GM12878 (cell line): ENCODE measurements around the gene RAD18. TPM values are rescaled to one million over a fixed set of nuclear protein-coding genes. Genes with fewer than 3 reads are reported as not detected.
A peak's percentile ranks its signal among the peaks of the same experiment; 100 is the strongest.

Experiments used
- ATAC-seq: fragments of 200-7000 bp; cut with Tn5 transposase; 3 replicates; pipeline ENCODE4 v1.9.1; 2020; ENCODE audit warnings: mild to moderate bottlenecking, moderate library complexity
- BruUV-seq: library from RNA; stranded (reverse); fragments of 400-500 nt; replicated peaks from 2 replicates; lab custom pipeline; 2021; lab: Mats Ljungman, UMichigan
- CTCF ChIA-PET: fragments of 300-600 bp; sonication (Branson Sonifier 250); formaldehyde crosslinking; extraction: SDS; loops from one replicate; lab custom pipeline; 2021; ENCODE audit warnings: inconsistent platforms; lab: Yijun Ruan, JAX
- POLR2A ChIA-PET: fragments of 350-600 bp; formaldehyde crosslinking; extraction: SDS; loops from one replicate; lab custom pipeline; 2021; ENCODE audit warnings: inconsistent platforms; lab: Charles Lee
- RAD21 ChIA-PET: fragments of 300-600 bp; sonication (Branson Sonifier 250); formaldehyde crosslinking; loops from one replicate; lab custom pipeline; 2023; ENCODE audit warnings: antibody characterized with exemption; ENCODE audit not compliant: unreplicated experiment; lab: Charles Lee
- SMC1A ChIA-PET: fragments of 300-600 bp; sonication (Branson Sonifier 250); formaldehyde crosslinking; loops from one replicate; lab custom pipeline; 2023; ENCODE audit not compliant: unreplicated experiment, uncharacterized antibody; lab: Charles Lee
- DNase-seq: peaks from one replicate; pipeline ENCODE4 v3.0.0-alpha.2; 2011; ENCODE audit warnings: low read depth, low spot score
- FAIRE-seq: peaks from 3 replicates; lab custom pipeline; 2011; peaks lifted over from hg19 to GRCh38; lab: Jason Lieb, UNC
- H2AFZ ChIP-seq: 2 replicates; pipeline ENCODE4 v1.6.0; 2011; ENCODE audit warnings: low read depth, low read length, control low read depth; ENCODE audit not compliant: control insufficient read depth
- H3K27ac ChIP-seq: 2 replicates; pipeline ENCODE4 v1.5.1; 2011; ENCODE audit warnings: control low read depth; ENCODE audit not compliant: control insufficient read depth, insufficient read depth
- H3K27me3 ChIP-seq, 2 experiments: replicated peaks in 1 of 2; 2 replicates each; pipeline versions ENCODE4 v1.6.0 to v1.6.1; 2011; ENCODE audit warnings: low read length in 1 of 2; ENCODE audit not compliant: control insufficient read depth in 2 of 2, insufficient read depth in 2 of 2
- H3K36me3 ChIP-seq, 2 experiments: 2 replicates each; pipeline ENCODE4 v1.5.1; 2011; ENCODE audit warnings: low read length in 1 of 2; ENCODE audit not compliant: control insufficient read depth in 2 of 2, insufficient read depth in 2 of 2
- H3K4me1 ChIP-seq: 2 replicates; pipeline ENCODE4 v1.6.1; 2011; ENCODE audit warnings: mild to moderate bottlenecking, low read length, moderate library complexity, mixed read lengths; ENCODE audit not compliant: control insufficient read depth, insufficient read depth
- H3K4me2 ChIP-seq: 2 replicates; pipeline ENCODE4 v1.6.0; 2011; ENCODE audit warnings: control low read depth; ENCODE audit not compliant: control insufficient read depth, insufficient read depth
- H3K4me3 ChIP-seq: fragments of 200-600 bp; sonication (generic); 2 replicates; pipeline ENCODE4 v1.5.1; 2016
- H3K79me2 ChIP-seq: 2 replicates; pipeline ENCODE4 v1.6.0; 2011; ENCODE audit warnings: low read length; ENCODE audit not compliant: control insufficient read depth, insufficient read depth
- H3K9ac ChIP-seq: 2 replicates; pipeline ENCODE4 v1.8.0; 2011; ENCODE audit warnings: low read length, control low read depth, mixed read lengths; ENCODE audit not compliant: control insufficient read depth, insufficient read depth
- H3K9me3 ChIP-seq: replicated peaks from 3 replicates; pipeline ENCODE4 v1.5.1; 2011; ENCODE audit warnings: mild to moderate bottlenecking, low read length; ENCODE audit not compliant: control insufficient read depth, insufficient read depth
- H4K20me1 ChIP-seq: 2 replicates; pipeline ENCODE4 v1.6.0; 2011; ENCODE audit not compliant: control insufficient read depth, insufficient read depth
- ATF7 ChIP-seq: fragments of 450-650 bp; IDR thresholded peaks from 2 replicates; pipeline ENCODE4 v1.6.1; 2016; ENCODE audit warnings: low read depth, mild to moderate bottlenecking
- BCLAF1 ChIP-seq: fragments of 450-650 bp; IDR thresholded peaks from 2 replicates; pipeline ENCODE4 v1.6.1; 2017; ENCODE audit warnings: antibody characterized with exemption, mild to moderate bottlenecking, moderate library complexity
- CEBPB ChIP-seq, 2 experiments: fragments of 150-350 bp in 1 of 2; IDR thresholded peaks; 2 replicates each; pipeline ENCODE4 v1.6.1; 2012 to 2014; ENCODE audit warnings: low read depth in 2 of 2, low read length in 2 of 2, borderline replicate concordance in 1 of 2, inconsistent platforms in 1 of 2
- CHD4 ChIP-seq: fragments of 200-600 bp; sonication (generic); IDR thresholded peaks from 2 replicates; pipeline ENCODE4 v1.6.1; 2016; ENCODE audit warnings: mild to moderate bottlenecking
- CREB1 ChIP-seq: IDR thresholded peaks from 2 replicates; pipeline ENCODE4 v1.6.1; 2012; ENCODE audit warnings: low read depth, mild to moderate bottlenecking, inconsistent platforms
- IRF4 ChIP-seq: IDR thresholded peaks from 2 replicates; pipeline ENCODE4 v1.6.1; 2011; ENCODE audit warnings: low read depth, low read length
- MTA2 ChIP-seq: fragments of 450-650 bp; IDR thresholded peaks from 2 replicates; pipeline ENCODE4 v1.6.1; 2016; ENCODE audit warnings: low read depth, mild to moderate bottlenecking, moderate library complexity
- MXI1 ChIP-seq: fragments of 150-350 bp; IDR thresholded peaks from 2 replicates; pipeline ENCODE4 v1.6.1; 2011; ENCODE audit warnings: low read depth, mild to moderate bottlenecking, inconsistent platforms, low read length, improper control_type of control experiment
- MYB ChIP-seq: fragments of 150-350 bp; IDR thresholded peaks from 2 replicates; pipeline ENCODE4 v1.6.1; 2014; ENCODE audit warnings: mild to moderate bottlenecking, low read depth, low read length, borderline replicate concordance
- POLR2A ChIP-seq: IDR thresholded peaks from 2 replicates; pipeline ENCODE4 v1.6.1; 2011; ENCODE audit warnings: low read depth, mild to moderate bottlenecking, low read length
- POLR2AphosphoS5 ChIP-seq: IDR thresholded peaks from 2 replicates; pipeline ENCODE4 v1.6.1; 2011; ENCODE audit warnings: mild to moderate bottlenecking, low read length, inconsistent platforms
- RCOR1 ChIP-seq: conservative IDR thresholded peaks from 2 replicates; pipeline ENCODE4 v1.6.1; 2012; ENCODE audit warnings: low read depth, low read length, improper control_type of control experiment
- SPI1 ChIP-seq: IDR thresholded peaks from 2 replicates; pipeline ENCODE4 v1.6.1; 2011; ENCODE audit warnings: low read depth, mild to moderate bottlenecking, low read length, moderate library complexity, borderline replicate concordance; ENCODE audit not compliant: insufficient read depth
- YBX1 ChIP-seq: fragments of 450-650 bp; IDR thresholded peaks from 2 replicates; pipeline ENCODE4 v1.6.1; 2016; ENCODE audit warnings: antibody characterized with exemption
- ZBTB11 ChIP-seq: fragments of 450-650 bp; formaldehyde crosslinking; IDR thresholded peaks from 2 replicates; pipeline ENCODE4 v1.5.0; 2022; ENCODE audit warnings: mild to moderate bottlenecking, missing genetic modification characterization
- WGBS: methylation state at CpG from one replicate; pipeline ENCODE4 v1.1.6; 2016; ENCODE audit warnings: low lambda C conversion rate; ENCODE audit not compliant: insufficient replicate concordance, insufficient coverage; ENCODE audit errors: missing lambda C conversion rate; 5-methylcytosine and 5-hydroxymethylcytosine counted together
- in situ Hi-C: fragments of 300-500 bp; cut with MboI; formaldehyde crosslinking; loops from 9 replicates; pipeline ENCODE4 v1.14.3; 2018; ENCODE audit warnings: mixed read lengths
- intact Hi-C: fragments of 100-400 bp; cut with micrococcal nuclease; formaldehyde crosslinking; loops from one replicate; pipeline ENCODE4 v1.14.2; 2022; ENCODE audit not compliant: unreplicated experiment
- polyA plus RNA-seq, 11 experiments: library from polyadenylated mRNA; depleted of rRNA in 4 of 11; unstranded in 6 of 11; stranded (reverse) in 5 of 11; fragments of >200 nt; fragmentation: Nextera tagmentation in 4 of 11; fragmentation: Illumina TruSeq in 1 of 11; extraction: Ambion mirVana in 4 of 11; extraction: Trizol in 1 of 11; gene quantifications; 1 replicate in 1 of 11; 2 replicates in 10 of 11; pipeline versions ENCODE4 v1.2.1 to v1.2.3, GENCODE V29; 2011 to 2016; ENCODE audit warnings: inconsistent platforms in 2 of 11, missing spikeins in 2 of 11, low read depth in 1 of 11
- total RNA-seq, 4 experiments: library from RNA; depleted of rRNA in 3 of 4; stranded (reverse); fragments of >200 nt in 3 of 4; fragmentation: Illumina TruSeq in 1 of 4; extraction: Trizol in 1 of 4; gene quantifications; 2 replicates each; pipeline versions ENCODE4 v1.2.1 to v1.2.3, GENCODE V29; 2013 to 2021

The RAD18 gene
- total and polyA plus RNA-seq, 10 of the 15 experiments (the other 5 are each of a cell fraction or from before 2014, with no cell fraction given): 8.7 to 38.6 (median 19.2) TPM

- no peak for TF ChIP-seq MYB
- no peak for TF ChIP-seq CEBPB (IDR thresholded peaks at IDR 0.05; ENCODE audit: borderline replicate concordance in 1 of 2, low read depth in 2 of 2, low read length in 2 of 2)
- no peak for TF ChIP-seq SPI1
These were observed 3.0 kb upstream of the RAD18 start (continued) for GRCh38 chr3:8966150-8966819.

- Histone ChIP-seq H3K4me2 (no peak overlapping the region), H3K79me2 (peaks cover 34% of the 10 kb centered on the region), H4K20me1 (no peaks in the 10 kb centered on the region), H3K9me3 (no peaks in the 10 kb centered on the region), H2AFZ (peak overlapping the region; percentile 98; the same call in 1 of the 2 replicates), H3K4me3 (no peak overlapping the region), H3K27ac (no peak overlapping the region), H3K27me3 (no peaks in the 10 kb centered on the region), H3K36me3 (no peaks in the 10 kb centered on the region), H3K4me1 (no peaks in the 10 kb centered on the region), H3K9ac (no peak overlapping the region)
- RAD21 ChIA-PET: interaction anchor here (1.1 kb wide), 1 partner anchor 26 kb away, joined by 3 read pairs; no protein-coding TSS in a partner anchor
- WGBS: 94% methylated on average over 11 of the region's 11 CpGs
- no TSS peak for BruUV-seq
- ATAC-seq (no peak), FAIRE-seq (no peak), DNase-seq (no peak)
- POLR2A ChIA-PET: no interaction called here
- intact Hi-C loops: loop anchor here (5.0 kb wide), 1 partner anchor 297 kb away; no protein-coding TSS in a partner anchor
- SMC1A ChIA-PET: interaction anchor here (1.2 kb wide), 1 partner anchor 70 kb away, joined by 3 read pairs; no protein-coding TSS in a partner anchor
- in situ Hi-C loops: no loop called here
- CTCF ChIA-PET: interaction anchor here (0.9 to 2.6 kb wide), 3 partner anchors 9 to 338 kb away, joined by 4 to 8 read pairs (median 4); partner anchors contain the start of gene OXTR
- TF ChIP-seq ATF7: no peak
- TF ChIP-seq MXI1: no peak
- TF ChIP-seq CREB1: no peak
- no peak for TF ChIP-seq ZBTB11 (CRISPR knock-in tag)
- no peak for TF ChIP-seq CHD4
- no peak for TF ChIP-seq RCOR1
- TF ChIP-seq IRF4: no peak
- no peak for TF ChIP-seq BCLAF1
- TF ChIP-seq POLR2AphosphoS5: no peak
- no peak for TF ChIP-seq POLR2A
- no peak for TF ChIP-seq YBX1
- TF ChIP-seq MTA2: no peak
These were observed 1.4 kb upstream of the RAD18 start for GRCh38 chr3:8964436-8965370.
